NB4 (cell line): ENCODE results near the gene ARL14EPL.

Source experiments
- DNase-seq: peaks from one replicate; pipeline ENCODE4 v3.0.0; 2010; ENCODE audit warnings: low read depth
- H3K4me3 ChIP-seq: one replicate; pipeline ENCODE4 v1.5.1; 2011; ENCODE audit warnings: mild to moderate bottlenecking, low read depth, low read length, moderate library complexity
- CTCF ChIP-seq: IDR thresholded peaks from one replicate; pipeline ENCODE4 v1.5.1; 2012; ENCODE audit warnings: low read depth, low read length
- MYC ChIP-seq: IDR thresholded peaks from 2 replicates; pipeline ENCODE4 v1.6.1; 2011; ENCODE audit warnings: low read depth, low read length
- POLR2A ChIP-seq: IDR thresholded peaks from 2 replicates; pipeline ENCODE4 v1.6.1; 2011; ENCODE audit warnings: mild to moderate bottlenecking; ENCODE audit not compliant: insufficient read length; ENCODE audit errors: extremely low read depth
- TF ChIP-seq, protein P1 (sequence below): IDR thresholded peaks from 2 replicates; pipeline ENCODE4 v1.6.1; 2011; ENCODE audit warnings: low read depth, low read length

Gene ARL14EPL

DNA sequence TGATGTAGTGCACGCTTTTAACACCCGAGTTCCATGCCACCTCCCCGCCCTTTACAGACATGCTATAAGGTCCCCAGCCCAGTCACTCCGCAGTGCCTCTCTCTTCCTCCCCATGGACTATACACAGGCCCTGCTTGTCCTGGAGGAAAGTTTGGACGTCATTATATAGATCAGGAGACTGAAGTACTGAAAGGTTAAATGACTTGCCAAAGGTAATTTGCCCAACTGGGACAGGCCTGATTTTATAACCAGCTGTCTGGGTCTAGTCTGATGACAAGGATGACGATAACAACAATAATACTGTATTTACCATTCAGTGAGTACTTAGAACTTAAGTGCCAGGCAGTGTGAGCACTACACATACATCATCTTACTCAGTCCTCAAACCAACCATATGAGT is 36.9 kb upstream of the ARL14EPL start:
- no peak for DNase-seq
- no peak for TF ChIP-seq CTCF
- TF ChIP-seq MYC = no peak
- TF ChIP-seq, protein P1, sequence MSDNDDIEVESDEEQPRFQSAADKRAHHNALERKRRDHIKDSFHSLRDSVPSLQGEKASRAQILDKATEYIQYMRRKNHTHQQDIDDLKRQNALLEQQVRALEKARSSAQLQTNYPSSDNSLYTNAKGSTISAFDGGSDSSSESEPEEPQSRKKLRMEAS = no peak
- TF ChIP-seq POLR2A = no peak

GRCh38 chr5:116002116-116002906 is 30.0 kb upstream of the ARL14EPL start:
- DNase-seq = no peak
- TF ChIP-seq, protein P1 = no peak
- TF ChIP-seq POLR2A = no peak

More for the DNA sequence above, 36.9 kb upstream of the ARL14EPL start:
- H3K4me3 ChIP-seq = no peak overlapping the region

DNA sequence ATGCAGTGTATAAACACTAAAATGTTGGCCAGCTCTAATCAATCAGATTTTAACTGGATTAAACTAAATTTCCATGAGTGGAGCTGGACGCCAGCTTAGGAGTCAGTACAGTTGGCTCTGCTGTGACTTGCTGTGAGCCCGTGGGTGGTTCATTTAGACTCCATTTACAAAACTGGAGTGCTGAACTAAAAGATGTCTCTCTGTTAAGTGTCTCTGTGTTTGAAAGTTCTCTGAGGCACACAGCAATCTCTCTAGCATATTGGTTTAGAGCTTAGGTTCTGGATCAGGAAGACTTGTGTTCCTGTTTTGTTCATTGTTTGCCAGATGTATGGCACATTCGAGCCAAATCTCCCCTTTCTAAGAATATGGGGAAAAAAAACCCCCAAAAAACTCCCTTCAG is 28.0 kb upstream of the ARL14EPL start:
- no peak for DNase-seq
- TF ChIP-seq MYC = no peak
- TF ChIP-seq, protein P1 = no peak
- no peak for TF ChIP-seq CTCF
- no peak for TF ChIP-seq POLR2A
- H3K4me3 ChIP-seq = no peak overlapping the region

More at GRCh38 chr5:116002116-116002906, 30.0 kb upstream of the ARL14EPL start:
- H3K4me3 ChIP-seq = no peak overlapping the region

DNA sequence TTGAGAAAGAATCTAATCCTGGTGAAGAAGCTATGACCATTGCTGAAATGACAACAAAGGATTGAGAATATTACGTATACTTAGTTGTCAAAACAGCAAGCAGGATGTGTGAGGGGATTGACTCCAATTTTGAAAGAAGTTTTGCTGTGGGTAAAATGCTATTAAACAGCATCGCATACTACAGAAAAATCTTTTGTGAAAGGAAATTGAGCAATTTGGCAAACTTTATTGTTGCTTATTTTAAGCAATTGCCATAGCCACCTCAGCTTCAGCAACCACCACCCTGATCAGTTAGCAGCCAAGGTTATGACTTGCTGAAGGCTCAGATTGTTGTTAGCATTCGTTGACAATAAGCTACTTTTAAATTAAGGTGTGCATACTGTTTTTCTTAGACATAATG is 22.5 kb upstream of the ARL14EPL start:
- TF ChIP-seq CTCF = no peak
- TF ChIP-seq, protein P1 = no peak

DNA sequence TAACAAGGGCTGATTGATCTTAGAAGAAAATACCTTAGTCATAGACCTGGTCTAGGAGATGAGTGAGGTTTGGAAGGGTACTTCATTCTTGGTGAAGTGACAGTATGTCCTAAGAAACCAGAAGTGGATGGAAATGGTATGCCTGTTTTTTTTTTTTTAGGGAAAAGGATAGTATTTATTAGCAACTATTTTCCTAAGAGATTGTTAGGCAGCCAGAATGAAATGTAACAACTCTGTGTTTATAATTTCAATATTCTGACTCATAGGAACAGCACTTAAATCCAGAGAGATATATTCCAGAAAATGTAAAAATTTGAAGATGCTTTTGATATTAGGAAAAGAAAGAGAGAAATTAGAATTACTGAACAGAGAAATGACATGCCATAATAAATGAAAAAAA is 21.2 kb upstream of the ARL14EPL start:
- DNase-seq = no peak
- H3K4me3 ChIP-seq = no peak overlapping the region
- no peak for TF ChIP-seq CTCF
- TF ChIP-seq MYC = no peak
- TF ChIP-seq, protein P1 = no peak
- no peak for TF ChIP-seq POLR2A

More for the DNA sequence above, 22.5 kb upstream of the ARL14EPL start:
- no peak overlapping the region for H3K4me3 ChIP-seq
- no peak for DNase-seq

DNA sequence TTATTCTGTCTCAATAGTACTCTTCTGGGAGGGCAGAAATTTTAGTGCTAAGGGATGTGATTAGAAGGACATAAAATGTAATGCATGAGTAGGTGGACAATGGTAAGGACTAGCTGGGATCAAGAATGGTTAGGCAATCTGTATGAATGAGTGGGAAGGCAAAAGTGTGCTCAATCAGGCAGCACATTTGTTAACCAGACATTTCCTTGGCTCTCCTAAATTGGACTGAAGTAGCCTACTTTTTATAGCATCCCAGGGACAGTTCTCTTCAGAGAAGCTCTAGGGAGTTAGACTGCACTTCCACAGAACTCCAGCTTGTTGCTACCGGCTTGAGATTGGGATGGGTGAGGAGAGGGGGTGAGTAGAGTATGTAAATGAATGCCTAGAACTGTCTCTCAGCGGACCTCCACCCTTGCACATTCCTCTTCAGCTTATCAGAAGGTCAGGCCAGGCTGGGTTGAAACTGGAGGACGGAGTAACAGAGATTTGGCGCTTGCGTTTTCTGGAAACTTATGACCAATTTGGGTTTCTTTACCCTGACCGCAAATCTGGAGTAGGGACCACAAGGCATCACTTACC is 19.0 kb upstream of the ARL14EPL start:
- no peak for DNase-seq
- no peak overlapping the region for H3K4me3 ChIP-seq
- TF ChIP-seq MYC (no peak), POLR2A (no peak)
- TF ChIP-seq, protein P1 = no peak
